Neural progenitor cell (in vitro differentiated cells): ENCODE measurements around the gene PKHD1. TPM values are rescaled to one million over a fixed set of nuclear protein-coding genes. Genes with fewer than 3 reads are reported as not detected.

Experiments used
- DNase-seq: peaks from one replicate; pipeline ENCODE4 v3.0.0-alpha.2; 2016; ENCODE audit warnings: low spot score
- H2AFZ ChIP-seq: fragments of 200-600 bp; sonication (generic); replicated peaks from 2 replicates; pipeline ENCODE4 v1.6.1; 2016; ENCODE audit warnings: antibody characterized with exemption
- H3F3A ChIP-seq: fragments of 200-600 bp; sonication (generic); 2 replicates; pipeline ENCODE4 v1.6.1; 2016; ENCODE audit warnings: antibody characterized with exemption, low read depth
- H3K27ac ChIP-seq: fragments of 200-600 bp; sonication (generic); 2 replicates; pipeline ENCODE4 v1.5.1; 2016; ENCODE audit warnings: mild to moderate bottlenecking
- H3K27me3 ChIP-seq: fragments of 200-600 bp; sonication (generic); 2 replicates; pipeline ENCODE4 v1.6.1; 2016; ENCODE audit warnings: mild to moderate bottlenecking, moderate library complexity
- H3K36me3 ChIP-seq: fragments of 200-600 bp; sonication (generic); 2 replicates; pipeline ENCODE4 v1.5.1; 2016
- H3K4me1 ChIP-seq: fragments of 200-600 bp; sonication (generic); 2 replicates; pipeline ENCODE4 v1.6.1; 2016; ENCODE audit warnings: mixed run types
- H3K4me2 ChIP-seq: fragments of 200-600 bp; sonication (generic); 2 replicates; pipeline ENCODE4 v1.6.1; 2016
- H3K4me3 ChIP-seq: fragments of 200-600 bp; sonication (generic); 2 replicates; pipeline ENCODE4 v1.5.1; 2016
- H3K79me2 ChIP-seq: fragments of 200-600 bp; sonication (generic); 2 replicates; pipeline ENCODE4 v1.6.1; 2016; ENCODE audit warnings: low read depth
- H3K9ac ChIP-seq: fragments of 200-600 bp; sonication (generic); 2 replicates; pipeline ENCODE4 v1.6.1; 2016
- H3K9me3 ChIP-seq: fragments of 200-600 bp; sonication (generic); 2 replicates; pipeline ENCODE4 v1.5.1; 2016; ENCODE audit warnings: low read depth
- H4K20me1 ChIP-seq: fragments of 200-600 bp; sonication (generic); 2 replicates; pipeline ENCODE4 v1.6.1; 2016; ENCODE audit warnings: low read depth
- H3K27ac Mint-ChIP-seq: 3 replicates; pipeline ENCODE4 v1.8.0; 2021; ENCODE audit warnings: mixed read lengths
- H3K27me3 Mint-ChIP-seq: 2 replicates; pipeline ENCODE4 v1.8.0; 2022; ENCODE audit warnings: low read depth, mild to moderate bottlenecking, inconsistent platforms, moderate library complexity, mixed read lengths; ENCODE audit not compliant: insufficient read depth
- H3K36me3 Mint-ChIP-seq: 3 replicates; pipeline ENCODE4 v1.8.0; 2021; ENCODE audit warnings: mixed read lengths
- H3K4me1 Mint-ChIP-seq: 3 replicates; pipeline ENCODE4 v1.8.0; 2021; ENCODE audit warnings: mixed read lengths
- H3K4me3 Mint-ChIP-seq: 3 replicates; pipeline ENCODE4 v1.8.0; 2021; ENCODE audit warnings: mild to moderate bottlenecking, moderate library complexity, mixed read lengths
- H3K9me3 Mint-ChIP-seq: 3 replicates; pipeline ENCODE4 v1.8.0; 2020; ENCODE audit warnings: mixed read lengths
- EZH2 ChIP-seq: fragments of 200-600 bp; sonication (generic); IDR thresholded peaks from 2 replicates; pipeline ENCODE4 v1.6.1; 2017; ENCODE audit warnings: antibody characterized with exemption, mild to moderate bottlenecking, moderate library complexity
- EZH2phosphoT487 ChIP-seq: fragments of 200-600 bp; sonication (generic); IDR thresholded peaks from 2 replicates; pipeline ENCODE4 v1.6.1; 2017; ENCODE audit warnings: antibody characterized with exemption
- total RNA-seq: library from RNA; depleted of rRNA; stranded (reverse); fragments of >200 nt; gene quantifications from 2 replicates; pipeline ENCODE4 v1.2.3, GENCODE V29; 2015; ENCODE audit warnings: low replicate concordance
- TF ChIP-seq, protein P1 (sequence below): fragments of 200-600 bp; sonication (generic); IDR thresholded peaks from 2 replicates; pipeline ENCODE4 v1.5.1; 2017; ENCODE audit warnings: antibody characterized with exemption, mild to moderate bottlenecking

The PKHD1 gene
- total RNA-seq, 1 donor from 2014 or later, result 0.04 TPM

DNA sequence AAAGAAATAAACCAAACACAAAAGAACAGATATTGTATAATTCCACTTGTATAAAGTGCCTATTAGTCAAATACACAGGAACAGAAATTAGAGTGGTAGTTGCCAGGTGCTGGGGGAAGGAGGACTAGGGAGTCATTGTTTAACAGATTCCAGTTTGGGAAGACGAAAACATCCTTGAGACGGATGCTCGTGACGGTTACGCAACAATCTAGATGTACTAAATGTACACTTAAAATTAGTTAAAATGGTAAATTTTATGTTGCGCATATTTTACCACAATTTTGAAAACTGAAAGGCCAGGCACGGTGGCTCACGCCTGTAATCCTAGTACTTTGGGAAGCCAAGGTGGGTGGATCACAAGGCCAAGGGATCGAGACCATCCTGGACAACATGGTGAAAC is 111.0 kb downstream of the PKHD1 start:
- DNase-seq, result no peak
- H3K4me3 ChIP-seq, result no peak overlapping the region
- Mint-ChIP-seq H3K9me3 (peaks cover 9% of the 10 kb centered on the region), H3K4me3 (no peak overlapping the region), H3K36me3 (no peaks in the 10 kb centered on the region), H3K27me3 (peaks cover 2% of the 10 kb centered on the region), H3K4me1 (no peaks in the 10 kb centered on the region), H3K27ac (no peak overlapping the region)
- H3K4me2 ChIP-seq, result no peak overlapping the region
- no peaks in the 10 kb centered on the region for H3K79me2 ChIP-seq
- no peaks in the 10 kb centered on the region for H3K36me3 ChIP-seq
- H3K9me3 ChIP-seq, result no peaks in the 10 kb centered on the region
- H3K27ac ChIP-seq, result no peak overlapping the region
- H3F3A ChIP-seq, result no peaks in the 10 kb centered on the region
- H3K27me3 ChIP-seq, result no peaks in the 10 kb centered on the region
- no peak overlapping the region for H2AFZ ChIP-seq
- H3K4me1 ChIP-seq, result no peaks in the 10 kb centered on the region
- no peak overlapping the region for H3K9ac ChIP-seq
- TF ChIP-seq, protein P1, sequence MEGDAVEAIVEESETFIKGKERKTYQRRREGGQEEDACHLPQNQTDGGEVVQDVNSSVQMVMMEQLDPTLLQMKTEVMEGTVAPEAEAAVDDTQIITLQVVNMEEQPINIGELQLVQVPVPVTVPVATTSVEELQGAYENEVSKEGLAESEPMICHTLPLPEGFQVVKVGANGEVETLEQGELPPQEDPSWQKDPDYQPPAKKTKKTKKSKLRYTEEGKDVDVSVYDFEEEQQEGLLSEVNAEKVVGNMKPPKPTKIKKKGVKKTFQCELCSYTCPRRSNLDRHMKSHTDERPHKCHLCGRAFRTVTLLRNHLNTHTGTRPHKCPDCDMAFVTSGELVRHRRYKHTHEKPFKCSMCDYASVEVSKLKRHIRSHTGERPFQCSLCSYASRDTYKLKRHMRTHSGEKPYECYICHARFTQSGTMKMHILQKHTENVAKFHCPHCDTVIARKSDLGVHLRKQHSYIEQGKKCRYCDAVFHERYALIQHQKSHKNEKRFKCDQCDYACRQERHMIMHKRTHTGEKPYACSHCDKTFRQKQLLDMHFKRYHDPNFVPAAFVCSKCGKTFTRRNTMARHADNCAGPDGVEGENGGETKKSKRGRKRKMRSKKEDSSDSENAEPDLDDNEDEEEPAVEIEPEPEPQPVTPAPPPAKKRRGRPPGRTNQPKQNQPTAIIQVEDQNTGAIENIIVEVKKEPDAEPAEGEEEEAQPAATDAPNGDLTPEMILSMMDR, result no peak
- no peak for TF ChIP-seq EZH2
- TF ChIP-seq EZH2phosphoT487, result no peak
- no peaks in the 10 kb centered on the region for H4K20me1 ChIP-seq

DNA sequence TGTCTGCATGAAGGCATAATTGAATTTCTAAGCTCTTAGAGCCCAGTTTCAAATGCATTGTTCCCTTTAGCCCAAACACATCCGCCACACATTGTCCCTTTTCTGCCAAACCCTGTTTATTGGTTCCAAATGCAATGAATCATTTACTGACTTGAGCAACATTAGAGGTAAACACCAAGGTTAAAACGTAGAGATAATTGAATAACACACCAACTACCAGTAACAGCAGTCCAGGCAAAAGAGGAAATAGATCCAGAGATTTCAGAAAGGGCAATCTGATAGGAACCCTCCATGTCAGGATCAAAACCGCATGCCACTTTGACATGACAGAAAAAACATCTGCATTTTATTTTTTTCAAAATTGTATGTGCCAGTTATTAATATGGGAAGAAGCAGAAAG is 114.8 kb downstream of the PKHD1 start:
- no peaks in the 10 kb centered on the region for H3K36me3 Mint-ChIP-seq
- Histone ChIP-seq H3K27ac (no peak overlapping the region), H2AFZ (no peak overlapping the region), H3K79me2 (no peaks in the 10 kb centered on the region), H3K27me3 (no peaks in the 10 kb centered on the region), H4K20me1 (no peaks in the 10 kb centered on the region), H3K36me3 (no peaks in the 10 kb centered on the region), H3K4me3 (no peak overlapping the region), H3K4me1 (no peaks in the 10 kb centered on the region), H3K4me2 (no peak overlapping the region), H3K9me3 (no peaks in the 10 kb centered on the region), H3K9ac (no peak overlapping the region), H3F3A (no peaks in the 10 kb centered on the region)
- no peak overlapping the region for H3K4me3 Mint-ChIP-seq
- H3K4me1 Mint-ChIP-seq, result no peaks in the 10 kb centered on the region
- H3K9me3 Mint-ChIP-seq, result peaks cover 5% of the 10 kb centered on the region
- no peak overlapping the region for H3K27ac Mint-ChIP-seq
- no peak for DNase-seq
- TF ChIP-seq EZH2phosphoT487 (no peak), EZH2 (no peak)
- TF ChIP-seq, protein P1, result no peak
- H3K27me3 Mint-ChIP-seq, result peaks cover 5% of the 10 kb centered on the region

DNA sequence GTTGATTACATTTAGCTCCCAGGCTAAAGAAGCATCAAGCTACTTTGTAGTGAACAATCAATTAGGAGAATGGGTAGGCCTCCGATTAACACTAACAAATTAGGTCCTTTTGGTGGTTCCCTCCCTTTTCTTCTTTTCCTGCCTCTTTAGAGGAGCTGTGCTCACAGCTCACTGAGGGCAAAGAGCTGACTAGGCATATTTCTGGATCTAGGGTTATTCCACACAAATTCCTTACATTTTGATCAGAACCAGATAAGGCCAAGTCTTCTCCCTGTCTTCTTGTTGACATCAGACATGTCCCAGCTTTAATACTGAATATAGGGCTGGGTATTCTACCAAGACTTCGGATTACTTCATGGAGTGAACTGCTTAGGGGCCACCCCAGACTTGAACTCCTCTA is 119.1 kb downstream of the PKHD1 start:
- Histone ChIP-seq H3K36me3 (no peaks in the 10 kb centered on the region), H3F3A (no peaks in the 10 kb centered on the region), H3K4me3 (no peak overlapping the region), H3K9ac (no peak overlapping the region), H3K9me3 (no peaks in the 10 kb centered on the region), H4K20me1 (no peaks in the 10 kb centered on the region), H3K27ac (no peak overlapping the region), H3K4me2 (no peak overlapping the region), H2AFZ (no peak overlapping the region), H3K4me1 (no peaks in the 10 kb centered on the region), H3K79me2 (no peaks in the 10 kb centered on the region), H3K27me3 (no peaks in the 10 kb centered on the region)
- DNase-seq, result no peak
- Mint-ChIP-seq H3K4me3 (no peak overlapping the region), H3K36me3 (no peaks in the 10 kb centered on the region), H3K27me3 (peaks cover 5% of the 10 kb centered on the region), H3K9me3 (peaks cover 3% of the 10 kb centered on the region), H3K4me1 (no peaks in the 10 kb centered on the region), H3K27ac (no peak overlapping the region)
- TF ChIP-seq EZH2phosphoT487 (no peak), EZH2 (no peak)
- TF ChIP-seq, protein P1, result no peak
